ENCODE results near the gene SUGCT.

SUGCT gene

GRCh38 chr7:40432046-40432445, 297.2 kb downstream of the SUGCT start:
- no peak for TF ChIP-seq Cebpa-rat (IDR thresholded peaks at IDR 0.05)
- Histone ChIP-seq H4K20me1 (no peaks in the 10 kb centered on the region), H3K4me3 (no peak overlapping the region), H3K27me3 (no peaks in the 10 kb centered on the region), H3K27ac (no peak overlapping the region), H3K4me2 (no peak overlapping the region), H3K4me1 (no peaks in the 10 kb centered on the region), H3K36me3 (no peaks in the 10 kb centered on the region), H3K9me3 (replicated peaks in 1 of 11) (peaks cover 0 to 12% (median 6%) of the 10 kb centered on the region in 11 experiments; a peak in 9 of 22 replicates), H3K9ac (no peak overlapping the region)

GRCh38 chr7:40436710-40437109, 301.9 kb downstream of the SUGCT start:
- TF ChIP-seq Cebpa-rat (IDR thresholded peaks at IDR 0.05), result no peak
- Histone ChIP-seq H3K27ac (no peak overlapping the region), H3K4me2 (no peak overlapping the region)

GRCh38 chr7:40437498-40437897, 302.7 kb downstream of the SUGCT start:
- TF ChIP-seq Cebpa-rat (IDR thresholded peaks at IDR 0.05), result no peak
- Histone ChIP-seq H3K4me2 (no peak overlapping the region), H3K27me3 (no peaks in the 10 kb centered on the region), H3K9me3 (replicated peaks in 1 of 11) (peaks cover 4 to 14% (median 8%) of the 10 kb centered on the region in 11 experiments; a peak in 9 of 22 replicates), H3K36me3 (no peaks in the 10 kb centered on the region), H3K27ac (no peak overlapping the region), H3K9ac (no peak overlapping the region), H3K4me1 (no peaks in the 10 kb centered on the region), H3K4me3 (no peak overlapping the region), H4K20me1 (no peaks in the 10 kb centered on the region)

More at GRCh38 chr7:40436710-40437109, 301.9 kb downstream of the SUGCT start:
- Histone ChIP-seq H3K9me3 (replicated peaks in 1 of 11) (peaks cover 3 to 18% (median 10%) of the 10 kb centered on the region in 11 experiments; a peak in 11 of 22 replicates), H3K4me3 (no peak overlapping the region), H3K4me1 (no peaks in the 10 kb centered on the region), H4K20me1 (no peaks in the 10 kb centered on the region), H3K36me3 (no peaks in the 10 kb centered on the region), H3K27me3 (no peaks in the 10 kb centered on the region), H3K9ac (no peak overlapping the region)

- Histone ChIP-seq H3K4me3 (no peak overlapping the region), H3K36me3 (no peaks in the 10 kb centered on the region), H3K4me1 (no peaks in the 10 kb centered on the region), H3K9me3 (replicated peaks in 1 of 11) (peaks cover 4 to 14% (median 7%) of the 10 kb centered on the region in 11 experiments; a peak in 8 of 22 replicates), H3K27me3 (no peaks in the 10 kb centered on the region), H3K27ac (no peak overlapping the region), H4K20me1 (no peaks in the 10 kb centered on the region), H3K4me2 (no peak overlapping the region), H3K9ac (no peak overlapping the region)
- TF ChIP-seq Cebpa-rat (IDR thresholded peaks at IDR 0.05), result no peak
Observed at GRCh38 chr7:40437936-40438634, 303.3 kb downstream of the SUGCT start.

- peaks cover 4 to 14% (median 7%) of the 10 kb centered on the region in 11 experiments; a peak in 8 of 22 replicates for H3K9me3 ChIP-seq (replicated peaks in 1 of 11)
- H3K4me2 ChIP-seq, result no peak overlapping the region
- H3K36me3 ChIP-seq, result no peaks in the 10 kb centered on the region
- no peaks in the 10 kb centered on the region for H4K20me1 ChIP-seq
- no peak overlapping the region for H3K27ac ChIP-seq
- no peaks in the 10 kb centered on the region for H3K27me3 ChIP-seq
- no peak for TF ChIP-seq Cebpa-rat (IDR thresholded peaks at IDR 0.05)
- H3K9ac ChIP-seq, result no peak overlapping the region
- H3K4me1 ChIP-seq, result no peaks in the 10 kb centered on the region
- H3K4me3 ChIP-seq, result no peak overlapping the region
Observed at GRCh38 chr7:40439686-40440085, 304.9 kb downstream of the SUGCT start.

- Histone ChIP-seq H3K36me3 (no peaks in the 10 kb centered on the region), H3K9me3 (replicated peaks in 1 of 11) (peaks cover 0 to under 1% (median 0%) of the 10 kb centered on the region in 11 experiments; a peak in 1 of 22 replicates), H3K4me3 (no peak overlapping the region), H3K9ac (no peak overlapping the region), H4K20me1 (no peaks in the 10 kb centered on the region), H3K27ac (no peak overlapping the region), H3K4me2 (no peak overlapping the region), H3K4me1 (no peaks in the 10 kb centered on the region), H3K27me3 (no peaks in the 10 kb centered on the region)
- no peak for TF ChIP-seq Cebpa-rat (IDR thresholded peaks at IDR 0.05)
Observed at GRCh38 chr7:40447345-40447744, 312.5 kb downstream of the SUGCT start.

- H3K9me3 ChIP-seq (replicated peaks in 1 of 11), result no peaks in the 10 kb centered on the region
- H3K4me2 ChIP-seq, result no peak overlapping the region
- no peak overlapping the region for H3K27ac ChIP-seq
- no peaks in the 10 kb centered on the region for H3K36me3 ChIP-seq
- H3K27me3 ChIP-seq, result no peaks in the 10 kb centered on the region
- no peaks in the 10 kb centered on the region for H3K4me1 ChIP-seq
- TF ChIP-seq Cebpa-rat (IDR thresholded peaks at IDR 0.05), result no peak
- H4K20me1 ChIP-seq, result no peaks in the 10 kb centered on the region
- H3K9ac ChIP-seq, result no peak overlapping the region
- no peak overlapping the region for H3K4me3 ChIP-seq
Observed at GRCh38 chr7:40455485-40455884, 320.7 kb downstream of the SUGCT start.

GRCh38 chr7:40457776-40458480, 323.1 kb downstream of the SUGCT start:
- Histone ChIP-seq H3K4me2 (no peak overlapping the region), H3K27me3 (no peaks in the 10 kb centered on the region), H3K4me3 (no peak overlapping the region), H4K20me1 (no peaks in the 10 kb centered on the region), H3K27ac (no peak overlapping the region), H3K36me3 (no peaks in the 10 kb centered on the region), H3K4me1 (no peaks in the 10 kb centered on the region), H3K9me3 (replicated peaks in 1 of 11) (no peaks in the 10 kb centered on the region), H3K9ac (no peak overlapping the region)
- TF ChIP-seq Cebpa-rat (IDR thresholded peaks at IDR 0.05), result no peak

- no peaks in the 10 kb centered on the region for H3K36me3 ChIP-seq
- no peaks in the 10 kb centered on the region for H3K4me1 ChIP-seq
- no peak overlapping the region for H3K4me3 ChIP-seq
- H3K9ac ChIP-seq, result no peak overlapping the region
- H3K27ac ChIP-seq, result no peak overlapping the region
- H3K4me2 ChIP-seq, result no peak overlapping the region
- H3K27me3 ChIP-seq, result no peaks in the 10 kb centered on the region
- H3K9me3 ChIP-seq (replicated peaks in 1 of 11), result no peaks in the 10 kb centered on the region
- TF ChIP-seq Cebpa-rat (IDR thresholded peaks at IDR 0.05), result no peak
- H4K20me1 ChIP-seq, result no peaks in the 10 kb centered on the region
Observed at GRCh38 chr7:40463446-40463845, 328.6 kb downstream of the SUGCT start.
